Cardiac muscle cell (in vitro differentiated cells and primary cell): ENCODE measurements around the gene COL5A3. TPM values are rescaled to one million over a fixed set of nuclear protein-coding genes. Genes with fewer than 3 reads are reported as not detected.
"Not testable (repeated sequence)": the region's sequence is repeated elsewhere in the genome, so short reads cannot be mapped to it uniquely, and the experiment has no call there.

Experiments
- DNase-seq, 2 donors: peaks; one replicate each; pipeline versions ENCODE4 v3.0.0 to v3.0.0-alpha.2; 2010 to 2017; ENCODE audit warnings: low read depth in 1 of 2, low spot score in 1 of 2
- H3K27ac ChIP-seq: fragments of 200-600 bp; sonication (generic); 2 replicates; pipeline ENCODE4 v1.5.1; 2016
- H3K27me3 ChIP-seq: fragments of 200-600 bp; sonication (generic); 2 replicates; pipeline ENCODE4 v1.6.0; 2016; ENCODE audit warnings: control low read depth
- H3K36me3 ChIP-seq: fragments of 200-600 bp; sonication (generic); 2 replicates; pipeline ENCODE4 v1.5.1; 2016; ENCODE audit warnings: control low read depth
- H3K4me1 ChIP-seq: fragments of 200-600 bp; sonication (generic); 2 replicates; pipeline ENCODE4 v1.8.1; 2017; ENCODE audit warnings: low read depth, mild to moderate bottlenecking, mixed run types
- H3K4me3 ChIP-seq: fragments of 200-600 bp; sonication (generic); 2 replicates; pipeline ENCODE4 v1.5.1; 2016; ENCODE audit warnings: mild to moderate bottlenecking
- H3K9me3 ChIP-seq: fragments of 200-600 bp; sonication (generic); 2 replicates; pipeline ENCODE4 v1.5.1; 2017; ENCODE audit warnings: low read depth, mild to moderate bottlenecking, control low read depth
- polyA plus RNA-seq: library from polyadenylated mRNA; unstranded; fragments of >200 nt; fragmentation: Nextera tagmentation; extraction: Ambion mirVana; gene quantifications from 2 replicates; pipeline ENCODE4 v1.2.1, GENCODE V29; 2016
- total RNA-seq: library from RNA; depleted of rRNA; stranded (reverse); fragments of >200 nt; gene quantifications from 2 replicates; pipeline ENCODE4 v1.2.3, GENCODE V29; 2016
- TF ChIP-seq, protein P1 (sequence below): IDR thresholded peaks from 2 replicates; pipeline ENCODE4 v1.5.1; 2012; ENCODE audit warnings: low read depth, mild to moderate bottlenecking, low read length

The COL5A3 gene
- total and polyA plus RNA-seq, 2 experiments from 2014 or later: 0.24 TPM; not detected in 1

DNA sequence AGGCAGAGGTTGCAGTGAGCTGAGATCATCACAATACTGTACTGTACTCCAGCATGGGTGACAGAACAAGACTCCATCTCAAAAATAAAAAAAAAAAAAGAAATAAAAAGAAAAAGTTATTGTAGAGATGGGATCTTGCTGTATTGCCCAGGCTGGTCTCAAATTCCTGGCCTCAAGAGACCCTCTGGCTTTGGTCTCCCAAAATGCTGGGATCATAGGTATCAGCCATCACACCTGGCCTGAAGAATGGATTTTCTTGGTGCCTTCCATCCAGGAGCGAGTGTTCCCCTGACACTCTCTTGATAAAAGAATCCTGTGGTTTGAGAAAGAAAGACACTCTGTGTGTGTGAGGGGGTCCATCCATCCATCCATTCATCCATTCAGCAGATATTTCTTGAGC, 78.7 kb downstream of the COL5A3 start:
- DNase-seq: no peak
- TF ChIP-seq, protein P1, sequence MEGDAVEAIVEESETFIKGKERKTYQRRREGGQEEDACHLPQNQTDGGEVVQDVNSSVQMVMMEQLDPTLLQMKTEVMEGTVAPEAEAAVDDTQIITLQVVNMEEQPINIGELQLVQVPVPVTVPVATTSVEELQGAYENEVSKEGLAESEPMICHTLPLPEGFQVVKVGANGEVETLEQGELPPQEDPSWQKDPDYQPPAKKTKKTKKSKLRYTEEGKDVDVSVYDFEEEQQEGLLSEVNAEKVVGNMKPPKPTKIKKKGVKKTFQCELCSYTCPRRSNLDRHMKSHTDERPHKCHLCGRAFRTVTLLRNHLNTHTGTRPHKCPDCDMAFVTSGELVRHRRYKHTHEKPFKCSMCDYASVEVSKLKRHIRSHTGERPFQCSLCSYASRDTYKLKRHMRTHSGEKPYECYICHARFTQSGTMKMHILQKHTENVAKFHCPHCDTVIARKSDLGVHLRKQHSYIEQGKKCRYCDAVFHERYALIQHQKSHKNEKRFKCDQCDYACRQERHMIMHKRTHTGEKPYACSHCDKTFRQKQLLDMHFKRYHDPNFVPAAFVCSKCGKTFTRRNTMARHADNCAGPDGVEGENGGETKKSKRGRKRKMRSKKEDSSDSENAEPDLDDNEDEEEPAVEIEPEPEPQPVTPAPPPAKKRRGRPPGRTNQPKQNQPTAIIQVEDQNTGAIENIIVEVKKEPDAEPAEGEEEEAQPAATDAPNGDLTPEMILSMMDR: no peak
- peaks cover 12% of the 10 kb centered on the region for H3K27me3 ChIP-seq
- H3K36me3 ChIP-seq: no peaks in the 10 kb centered on the region
- no peak overlapping the region for H3K27ac ChIP-seq
- no peaks in the 10 kb centered on the region for H3K9me3 ChIP-seq
- no peak overlapping the region for H3K4me3 ChIP-seq
- H3K4me1 ChIP-seq: no peaks in the 10 kb centered on the region

GRCh38 chr19:9923440-9923839, 86.9 kb downstream of the COL5A3 start:
- no peak overlapping the region for H3K27ac ChIP-seq
- H3K36me3 ChIP-seq: no peaks in the 10 kb centered on the region
- TF ChIP-seq, protein P1: no peak
- H3K4me1 ChIP-seq: no peaks in the 10 kb centered on the region
- H3K27me3 ChIP-seq: no peaks in the 10 kb centered on the region
- DNase-seq: no peak
- no peaks in the 10 kb centered on the region for H3K9me3 ChIP-seq
- no peak overlapping the region for H3K4me3 ChIP-seq

GRCh38 chr19:9922782-9923379, 87.4 kb downstream of the COL5A3 start:
- DNase-seq, H3K4me1 ChIP-seq, H3K4me3 ChIP-seq, H3K36me3 ChIP-seq, H3K27ac ChIP-seq, H3K27me3 ChIP-seq, H3K9me3 ChIP-seq: not testable (repeated sequence)

DNA sequence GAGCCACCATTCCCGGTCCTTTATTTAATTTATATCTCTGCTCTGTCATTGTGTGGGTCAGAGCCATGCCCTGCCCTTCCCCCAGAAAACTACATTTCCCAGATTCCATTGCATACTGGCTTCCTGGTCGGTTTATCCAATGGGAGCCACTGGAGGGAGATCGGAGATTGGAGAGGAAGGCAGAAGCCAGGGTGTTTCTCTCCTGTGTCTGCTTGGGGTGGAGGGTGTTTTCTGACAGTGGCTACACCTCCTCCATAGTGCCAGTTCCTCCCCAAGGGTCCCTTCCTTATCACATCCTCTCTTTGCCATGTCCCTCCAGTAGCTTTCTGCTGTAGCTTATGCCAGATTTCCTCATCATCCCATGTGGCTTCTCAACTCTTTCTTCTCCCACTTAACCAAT, 93.0 kb downstream of the COL5A3 start:
- peak; percentile 57 to 58 for DNase-seq
- TF ChIP-seq, protein P1: no peak
- Histone ChIP-seq H3K4me3 (no peak overlapping the region), H3K4me1 (no peaks in the 10 kb centered on the region), H3K27me3 (peaks cover 12% of the 10 kb centered on the region), H3K27ac (no peak overlapping the region), H3K36me3 (no peaks in the 10 kb centered on the region), H3K9me3 (no peaks in the 10 kb centered on the region)

- H3K27ac ChIP-seq: no peak overlapping the region
- TF ChIP-seq, protein P1: no peak
- H3K27me3 ChIP-seq: peaks cover 15% of the 10 kb centered on the region
- H3K4me1 ChIP-seq: no peaks in the 10 kb centered on the region
- no peak for DNase-seq
- H3K9me3 ChIP-seq: no peaks in the 10 kb centered on the region
- no peak overlapping the region for H3K4me3 ChIP-seq
- H3K36me3 ChIP-seq: no peaks in the 10 kb centered on the region
Observed at GRCh38 chr19:9916719-9917118, 93.6 kb downstream of the COL5A3 start.

- Histone ChIP-seq H3K4me3 (peak overlapping the region; percentile 42), H3K4me1 (no peaks in the 10 kb centered on the region), H3K27me3 (peaks cover 15% of the 10 kb centered on the region), H3K9me3 (no peaks in the 10 kb centered on the region), H3K27ac (no peak overlapping the region), H3K36me3 (no peaks in the 10 kb centered on the region)
- DNase-seq: peak; percentile 89 to 90
- TF ChIP-seq, protein P1: peak; percentile 64
Observed at GRCh38 chr19:9914315-9915207, 95.7 kb downstream of the COL5A3 start.
